ENCODE data around the gene JPH2. TPM values are rescaled to one million over a fixed set of nuclear protein-coding genes. Genes with fewer than 3 reads are reported as not detected.
A peak's percentile ranks its signal among the peaks of the same experiment; 100 is the strongest.

The JPH2 gene
- total RNA-seq, 2 donors from 2014 or later = 131 to 168 TPM

DNA sequence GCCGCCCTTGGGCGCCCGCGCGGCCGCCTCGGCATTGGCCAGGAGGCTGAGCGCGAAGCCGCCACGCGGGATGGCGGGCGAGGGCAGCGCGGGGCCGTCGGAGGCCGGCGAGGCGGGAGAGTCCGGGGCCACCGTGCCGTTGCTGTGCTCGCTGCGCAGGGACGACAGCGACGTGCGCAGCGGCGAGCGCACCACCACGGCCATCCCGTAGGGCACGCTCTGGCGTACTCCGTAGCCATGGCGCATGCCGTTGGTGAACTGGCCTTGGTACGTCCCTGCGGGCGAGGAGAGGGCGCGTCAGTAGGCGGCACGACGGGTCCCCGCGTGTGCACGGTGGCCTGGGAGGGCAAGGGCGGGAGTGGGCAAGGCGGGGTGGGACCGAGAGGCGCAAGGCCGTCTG lies 26.9 kb downstream of the JPH2 start:
- TF ChIP-seq, protein P1, sequence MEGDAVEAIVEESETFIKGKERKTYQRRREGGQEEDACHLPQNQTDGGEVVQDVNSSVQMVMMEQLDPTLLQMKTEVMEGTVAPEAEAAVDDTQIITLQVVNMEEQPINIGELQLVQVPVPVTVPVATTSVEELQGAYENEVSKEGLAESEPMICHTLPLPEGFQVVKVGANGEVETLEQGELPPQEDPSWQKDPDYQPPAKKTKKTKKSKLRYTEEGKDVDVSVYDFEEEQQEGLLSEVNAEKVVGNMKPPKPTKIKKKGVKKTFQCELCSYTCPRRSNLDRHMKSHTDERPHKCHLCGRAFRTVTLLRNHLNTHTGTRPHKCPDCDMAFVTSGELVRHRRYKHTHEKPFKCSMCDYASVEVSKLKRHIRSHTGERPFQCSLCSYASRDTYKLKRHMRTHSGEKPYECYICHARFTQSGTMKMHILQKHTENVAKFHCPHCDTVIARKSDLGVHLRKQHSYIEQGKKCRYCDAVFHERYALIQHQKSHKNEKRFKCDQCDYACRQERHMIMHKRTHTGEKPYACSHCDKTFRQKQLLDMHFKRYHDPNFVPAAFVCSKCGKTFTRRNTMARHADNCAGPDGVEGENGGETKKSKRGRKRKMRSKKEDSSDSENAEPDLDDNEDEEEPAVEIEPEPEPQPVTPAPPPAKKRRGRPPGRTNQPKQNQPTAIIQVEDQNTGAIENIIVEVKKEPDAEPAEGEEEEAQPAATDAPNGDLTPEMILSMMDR (IDR thresholded peaks at IDR 0.05) = no peak

DNA sequence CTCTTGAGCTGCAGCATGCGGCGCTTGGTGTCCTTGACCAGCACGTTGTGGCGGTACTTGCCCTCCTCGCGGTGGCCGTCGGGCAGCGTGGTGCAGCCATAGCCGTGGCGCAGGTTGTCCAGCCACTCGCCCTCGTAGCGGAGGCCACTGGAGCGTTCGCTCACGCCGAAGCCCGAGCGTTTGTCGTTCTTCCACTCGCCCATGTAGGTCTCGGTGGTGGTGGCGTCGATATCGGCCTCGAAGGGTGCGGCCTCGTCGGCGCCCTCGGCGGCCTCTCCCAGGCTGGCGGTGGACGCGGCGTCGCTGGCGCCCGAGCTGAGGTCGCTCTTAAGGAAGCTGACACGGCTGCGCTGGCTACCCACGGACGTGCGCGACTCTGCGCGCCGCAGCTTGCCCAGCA lies 27.3 kb downstream of the JPH2 start:
- H3K27ac ChIP-seq = no peak overlapping the region
- H3K4me1 ChIP-seq = peaks cover 0 to 31% of the 10 kb centered on the region in 2 donors
- H3K36me3 ChIP-seq = peaks cover 45% of the 10 kb centered on the region
- H3K9me3 ChIP-seq = no peaks in the 10 kb centered on the region
- no peaks in the 10 kb centered on the region for H3K27me3 ChIP-seq
- TF ChIP-seq, protein P1 (IDR thresholded peaks at IDR 0.05) = no peak
- no peak for DNase-seq (ENCODE audit: low spot score)
- H3K4me3 ChIP-seq = no peak overlapping the region

More for the DNA sequence above, 26.9 kb downstream of the JPH2 start:
- Histone ChIP-seq H3K4me3 (no peak overlapping the region), H3K27ac (no peak overlapping the region), H3K36me3 (peaks cover 44% of the 10 kb centered on the region), H3K4me1 (peaks cover 0 to 31% of the 10 kb centered on the region in 2 donors), H3K9me3 (no peaks in the 10 kb centered on the region), H3K27me3 (no peaks in the 10 kb centered on the region)
- DNase-seq (ENCODE audit: low spot score) = no peak

DNA sequence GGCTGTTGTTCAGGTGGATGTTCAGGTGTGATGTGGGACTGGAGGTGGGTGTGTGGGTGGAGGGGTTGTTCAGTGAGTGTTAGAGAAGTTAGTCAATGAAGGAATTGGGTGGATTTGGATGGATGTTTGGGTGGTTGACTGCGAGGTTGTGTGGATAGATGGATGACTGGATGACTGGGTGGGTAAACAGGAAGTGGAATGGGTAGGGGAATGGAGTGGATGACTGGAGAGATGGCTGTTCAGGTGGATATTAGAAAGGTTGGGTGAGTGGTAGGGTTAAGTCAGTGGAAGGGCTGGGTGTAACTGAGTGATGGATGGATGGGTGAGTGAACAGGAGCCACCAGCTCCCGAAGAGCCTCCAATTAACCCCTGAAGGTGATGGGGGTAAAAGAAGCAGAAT lies 27.9 kb downstream of the JPH2 start:
- Histone ChIP-seq H3K36me3 (peaks cover 45% of the 10 kb centered on the region), H3K9me3 (no peaks in the 10 kb centered on the region), H3K4me1 (peaks cover 0 to 35% of the 10 kb centered on the region in 2 donors), H3K27ac (no peak overlapping the region), H3K4me3 (no peak overlapping the region), H3K27me3 (no peaks in the 10 kb centered on the region)
- no peak for DNase-seq (ENCODE audit: low spot score)
- TF ChIP-seq, protein P1 (IDR thresholded peaks at IDR 0.05) = no peak

DNA sequence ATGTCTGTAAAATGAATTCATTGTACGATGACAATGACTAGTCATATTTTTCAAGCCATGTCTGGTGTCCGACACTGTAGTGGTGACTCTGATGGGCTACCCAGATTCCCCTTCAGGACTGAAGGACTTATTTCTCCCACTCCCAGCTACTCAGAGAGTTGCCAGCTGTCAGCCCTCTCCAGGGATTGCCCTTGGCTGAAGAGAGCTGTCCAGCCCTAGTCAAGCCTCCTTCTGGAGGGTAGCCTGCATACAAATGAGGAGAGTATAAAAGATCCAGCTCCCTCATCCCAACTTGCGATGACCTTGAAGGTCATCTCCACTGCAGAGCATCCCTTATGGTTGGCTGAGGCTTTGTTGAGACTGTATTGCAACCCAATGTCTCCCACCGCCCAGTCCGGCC lies 29.9 kb downstream of the JPH2 start:
- Histone ChIP-seq H3K9me3 (no peaks in the 10 kb centered on the region), H3K4me1 (peaks cover 0 to 50% of the 10 kb centered on the region in 2 donors), H3K4me3 (no peak overlapping the region), H3K27ac (peak overlapping the region in 1 of 2 donors; percentile 47), H3K27me3 (no peaks in the 10 kb centered on the region), H3K36me3 (peaks cover 48% of the 10 kb centered on the region)
- DNase-seq (ENCODE audit: low spot score) = no peak
- TF ChIP-seq, protein P1 (IDR thresholded peaks at IDR 0.05) = no peak

DNA sequence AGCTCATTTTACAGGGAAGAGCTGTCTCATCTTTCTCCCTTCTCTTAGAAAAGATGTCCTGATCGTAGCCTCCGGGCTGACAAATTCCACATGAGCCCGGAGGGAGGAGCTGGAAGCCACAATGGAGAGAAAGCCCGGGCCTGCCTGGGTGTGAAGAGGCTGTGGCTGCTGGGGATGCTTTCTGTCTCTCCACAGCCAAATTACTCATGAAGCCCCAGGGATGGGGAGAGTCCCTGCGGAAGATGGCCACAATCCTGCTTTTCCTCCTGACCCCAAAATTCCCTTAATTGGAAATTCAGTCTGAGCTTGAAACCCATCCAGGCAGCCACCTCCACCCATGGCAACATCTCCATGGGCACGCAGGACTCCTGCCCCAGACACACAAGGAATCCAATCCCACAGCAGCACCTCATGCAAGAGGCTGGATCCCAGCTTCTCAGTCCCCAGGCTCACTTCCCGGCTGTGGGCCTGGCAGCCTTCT lies 32.4 kb downstream of the JPH2 start:
- Histone ChIP-seq H3K27ac (peak overlapping the region; percentile 50 to 91), H3K36me3 (peaks cover 41% of the 10 kb centered on the region), H3K4me1 (peaks cover 0 to 53% of the 10 kb centered on the region in 2 donors), H3K4me3 (no peak overlapping the region), H3K27me3 (no peaks in the 10 kb centered on the region), H3K9me3 (no peaks in the 10 kb centered on the region)
- TF ChIP-seq, protein P1 (IDR thresholded peaks at IDR 0.05) = peak in 1 of 2 donors; percentile 40
- DNase-seq (ENCODE audit: low spot score) = no peak

DNA sequence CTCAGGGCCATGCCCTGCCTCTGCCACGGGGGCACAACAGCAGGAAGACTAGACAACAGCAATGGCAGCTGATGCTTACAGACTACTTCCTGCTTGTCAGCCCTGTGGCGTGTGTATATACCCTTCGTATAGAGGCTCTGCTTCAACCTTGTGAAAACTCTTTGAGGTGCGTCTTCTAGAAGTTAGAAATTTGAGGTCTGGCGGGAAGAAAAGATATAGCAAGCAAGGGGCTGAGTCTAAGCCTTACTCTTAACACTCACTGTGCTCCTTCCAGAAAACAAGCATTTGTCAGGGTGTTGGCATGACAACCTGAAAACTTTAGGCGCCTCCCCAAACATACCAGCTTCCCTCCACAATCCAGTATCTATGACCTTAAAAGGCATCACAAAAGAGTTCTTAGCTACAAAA lies 33.3 kb downstream of the JPH2 start:
- Histone ChIP-seq H3K27ac (peak overlapping the region; percentile 50 to 91), H3K4me1 (peaks cover 0 to 51% of the 10 kb centered on the region in 2 donors), H3K27me3 (no peaks in the 10 kb centered on the region), H3K36me3 (peaks cover 32% of the 10 kb centered on the region), H3K4me3 (no peak overlapping the region), H3K9me3 (no peaks in the 10 kb centered on the region)
- TF ChIP-seq, protein P1 (IDR thresholded peaks at IDR 0.05) = no peak
- no peak for DNase-seq (ENCODE audit: low spot score)
